Measurements from ENCODE around the gene RAB6B. TPM values are rescaled to one million over a fixed set of nuclear protein-coding genes. Genes with fewer than 3 reads are reported as not detected.

The RAB6B gene
- total RNA-seq, 1 donor from 2014 or later: 5.2 TPM

DNA sequence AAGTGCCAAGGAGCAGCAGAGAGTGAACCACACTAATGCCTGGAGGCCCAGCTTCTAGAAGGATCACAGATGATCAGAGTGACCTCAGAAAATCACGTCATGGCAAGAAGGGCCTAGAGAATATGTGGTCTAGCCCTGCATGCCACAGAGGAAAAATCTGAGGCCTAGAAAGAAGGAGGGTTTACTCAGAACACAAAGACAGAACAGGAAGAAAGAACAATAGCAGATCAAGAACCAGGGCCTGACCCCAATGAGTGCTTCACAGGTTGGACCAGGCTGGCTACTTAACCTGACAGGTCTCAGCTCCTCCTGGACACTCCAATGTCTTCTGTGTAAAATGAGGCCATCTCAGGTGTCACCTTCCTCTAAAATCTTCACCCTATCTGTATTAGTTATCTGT lies 14.2 kb downstream of the RAB6B start:
- DNase-seq (ENCODE audit: low read depth): no peak

DNA sequence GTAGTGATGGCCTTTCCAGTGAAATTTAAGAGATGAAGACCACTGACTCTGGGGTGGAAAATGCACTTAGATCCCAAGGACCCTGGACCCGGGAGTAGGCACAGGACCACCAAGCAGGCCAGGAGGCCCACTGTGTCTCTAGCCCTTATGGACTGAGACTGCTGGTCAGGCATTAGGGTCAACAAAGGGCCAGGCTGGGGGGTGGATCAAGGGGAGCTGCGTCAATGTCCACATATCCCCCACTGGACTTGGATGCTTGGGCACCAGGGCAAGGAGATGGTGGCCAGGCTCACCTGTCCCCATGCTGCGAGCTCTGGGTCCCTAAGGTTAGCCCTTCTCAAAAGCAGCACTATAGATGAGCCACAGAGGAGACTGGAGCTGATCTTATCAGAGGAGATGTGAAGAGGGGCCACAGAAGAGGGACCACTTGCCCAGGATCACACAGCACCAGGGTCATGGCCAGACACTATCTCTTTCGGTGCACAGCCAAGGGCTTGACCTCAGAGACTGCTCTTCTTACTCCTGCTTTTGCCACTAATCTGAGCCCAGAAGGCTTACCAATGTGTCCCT lies 14.7 kb downstream of the RAB6B start:
- DNase-seq (ENCODE audit: low read depth): no peak

DNA sequence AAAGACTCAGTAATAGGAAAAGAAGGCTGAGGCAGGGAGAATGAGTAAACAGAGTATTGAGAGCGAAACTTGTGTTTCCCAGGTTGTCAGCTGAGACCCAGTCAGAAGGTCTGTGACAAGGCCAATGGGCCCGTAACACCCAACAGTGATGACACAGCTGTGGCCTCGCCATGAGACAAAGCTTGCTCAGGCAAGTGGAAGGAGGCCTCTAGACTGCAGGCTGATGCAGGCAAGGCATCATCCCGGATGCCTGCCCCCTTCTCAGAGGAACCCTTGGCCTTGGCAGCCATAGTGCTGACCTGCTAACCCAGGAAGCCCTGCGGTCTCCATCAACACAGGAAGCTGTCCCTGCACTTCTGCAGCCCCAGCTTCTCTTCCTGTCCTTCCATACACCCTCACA lies 15.4 kb downstream of the RAB6B start:
- DNase-seq (ENCODE audit: low read depth): no peak

DNA sequence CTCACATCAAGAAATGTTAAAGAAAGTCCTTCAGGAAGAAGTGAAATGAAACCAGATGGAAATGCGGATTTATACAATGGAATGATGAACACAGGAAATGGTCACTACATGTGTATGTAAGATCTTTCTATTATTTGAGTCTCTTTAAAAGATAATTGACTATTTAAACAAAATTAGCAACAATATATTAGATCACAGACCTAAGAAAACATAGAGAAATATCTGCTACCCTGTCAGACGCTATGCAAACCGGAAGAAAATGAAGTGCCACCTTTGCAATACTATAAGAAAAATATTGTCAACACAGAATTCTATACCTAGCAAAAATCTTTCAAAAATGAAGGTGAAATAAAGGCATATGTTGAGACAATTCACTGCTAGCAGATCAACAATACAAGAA lies 17.2 kb downstream of the RAB6B start:
- DNase-seq (ENCODE audit: low read depth): no peak

DNA sequence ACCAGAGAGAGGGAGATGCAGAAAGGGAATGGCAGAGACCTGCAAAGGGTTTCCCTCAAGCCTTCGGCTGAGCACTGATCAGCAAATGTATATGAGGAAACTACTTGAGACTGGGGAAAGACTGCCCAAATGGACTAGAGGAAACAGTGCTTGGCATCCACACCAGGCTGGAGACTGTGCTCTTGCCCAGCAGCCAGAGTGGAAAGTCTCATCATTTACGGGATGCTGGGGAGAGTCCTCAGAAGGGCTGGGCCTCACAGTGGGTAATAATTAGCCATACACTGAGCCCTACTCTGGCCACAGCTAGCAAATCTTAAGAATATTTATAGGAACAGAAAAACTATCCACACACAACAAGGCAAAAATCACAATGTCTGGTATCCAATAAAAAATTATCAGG lies 18.5 kb downstream of the RAB6B start:
- peak; percentile 12 for DNase-seq (ENCODE audit: low read depth)

DNA sequence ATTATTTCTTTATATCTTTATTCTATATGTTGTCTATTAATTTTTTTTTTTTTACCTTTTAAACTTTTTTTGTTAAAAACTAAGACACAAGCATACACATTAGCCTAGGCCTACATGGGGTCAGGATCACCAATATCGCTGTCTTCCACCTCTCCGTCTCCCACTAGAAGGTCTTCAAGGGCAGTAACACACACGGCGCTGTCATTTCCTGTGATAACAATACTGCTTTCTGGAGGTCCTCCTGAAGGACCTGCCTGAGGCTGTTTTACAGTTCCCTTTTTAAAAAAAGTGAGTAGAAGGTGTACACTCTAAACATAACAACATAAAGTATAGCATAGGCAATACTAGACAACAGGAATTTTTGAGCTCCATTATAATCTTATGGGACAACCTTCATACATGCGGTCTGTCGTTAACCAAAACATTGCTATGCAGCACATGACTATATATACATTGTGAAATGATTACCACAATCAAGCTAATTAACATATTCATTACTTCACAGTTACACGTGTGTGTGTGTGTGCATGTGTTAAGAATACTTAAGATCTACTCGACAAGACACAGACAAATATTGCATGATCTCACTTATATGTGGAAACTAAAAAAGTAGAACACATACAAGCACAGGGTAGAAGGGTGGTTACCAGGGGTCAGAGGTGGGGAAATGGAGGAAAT lies 20.8 kb downstream of the RAB6B start:
- DNase-seq (ENCODE audit: low read depth): no peak

DNA sequence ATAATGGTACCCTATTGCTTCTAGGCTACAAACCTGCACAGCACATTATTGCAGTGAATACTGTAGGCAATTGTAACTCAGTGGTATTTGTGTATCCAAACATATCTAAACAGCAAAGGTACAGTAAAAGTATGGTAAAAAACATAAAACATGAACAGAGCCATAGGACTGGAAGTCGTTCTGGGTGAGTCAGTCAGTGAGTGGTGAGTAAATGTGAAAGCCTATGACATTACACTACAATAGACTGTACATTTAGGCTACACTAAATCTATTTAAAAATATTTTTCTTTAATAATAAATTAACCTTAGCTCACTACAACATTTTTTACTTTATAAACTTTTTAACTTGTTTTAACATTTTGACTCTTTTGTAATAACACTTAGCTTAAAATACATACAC lies 21.3 kb downstream of the RAB6B start:
- no peak for DNase-seq (ENCODE audit: low read depth)

DNA sequence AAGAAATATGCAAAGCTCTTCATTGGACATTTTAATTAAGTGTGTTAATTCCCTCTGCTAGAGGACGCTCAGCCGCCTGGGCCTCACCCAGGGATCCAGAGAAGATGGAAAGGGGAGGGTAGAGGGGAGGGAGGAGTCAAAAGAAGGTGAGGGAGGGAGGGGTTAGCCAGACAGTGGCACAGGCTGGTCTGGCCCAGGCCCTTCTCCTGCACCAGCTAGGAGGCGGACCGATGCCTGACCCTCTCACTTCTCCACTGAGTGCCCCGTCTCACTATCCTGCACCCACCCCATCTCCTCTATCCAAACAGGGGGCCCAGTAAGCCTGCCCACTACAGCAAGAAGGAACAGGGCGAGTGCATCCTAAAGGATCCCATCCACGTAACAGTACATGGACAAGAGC lies 22.9 kb downstream of the RAB6B start:
- DNase-seq (ENCODE audit: low read depth): no peak

DNA sequence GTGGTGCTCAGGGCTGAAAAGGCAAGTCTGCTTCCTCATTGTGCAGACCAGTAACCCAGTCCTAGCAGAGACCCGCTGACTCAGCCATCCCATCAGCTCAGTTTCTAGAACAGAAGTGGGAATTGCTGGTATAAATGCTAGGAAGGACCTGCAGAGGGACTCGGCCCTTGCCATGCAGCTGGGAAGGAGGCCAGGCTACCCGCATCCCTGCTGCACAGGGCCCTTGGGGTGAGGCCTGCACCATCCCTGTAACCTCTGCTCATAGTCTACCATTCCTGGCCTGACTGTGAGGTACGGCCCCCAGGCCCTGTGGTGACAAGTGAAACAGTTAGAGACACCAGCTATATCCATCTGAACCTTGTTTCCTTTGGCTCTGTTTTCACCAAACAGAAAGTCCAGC lies 23.5 kb downstream of the RAB6B start:
- no peak for DNase-seq (ENCODE audit: low read depth)

DNA sequence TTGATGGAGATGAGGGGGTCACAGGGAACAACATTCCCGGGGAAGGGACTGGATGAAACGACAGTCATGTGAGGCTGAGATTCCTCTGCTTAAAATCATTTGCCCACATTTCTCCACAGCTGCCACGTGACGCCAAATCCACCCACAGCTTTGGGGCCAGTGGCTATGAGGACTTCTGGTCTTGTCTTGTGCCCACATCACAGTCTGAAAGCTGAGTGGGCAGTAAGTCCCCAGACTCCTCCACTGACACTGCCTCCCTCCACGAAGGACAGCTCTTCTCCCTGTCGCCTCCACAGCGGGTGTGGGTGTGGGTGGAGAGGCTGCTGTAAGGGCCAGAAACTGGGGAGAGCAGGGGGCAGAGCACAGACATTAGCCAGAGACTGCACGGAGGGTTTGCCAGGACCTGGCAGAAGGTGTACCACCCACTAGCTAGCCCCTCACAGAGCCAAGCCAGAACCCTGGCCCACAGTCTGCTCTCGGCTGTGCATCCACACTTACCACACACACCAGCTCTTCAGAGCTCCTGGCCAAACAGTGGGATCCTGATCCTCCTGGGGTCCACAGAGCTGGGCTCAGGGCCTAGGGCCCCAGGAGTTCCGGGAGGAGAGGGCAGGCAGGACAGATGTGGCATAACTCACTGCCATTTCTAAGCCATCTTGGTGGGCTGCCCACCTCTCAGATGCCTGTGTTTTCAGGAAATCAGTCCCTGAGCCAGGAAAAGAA lies 24.2 kb downstream of the RAB6B start:
- DNase-seq (ENCODE audit: low read depth): no peak

DNA sequence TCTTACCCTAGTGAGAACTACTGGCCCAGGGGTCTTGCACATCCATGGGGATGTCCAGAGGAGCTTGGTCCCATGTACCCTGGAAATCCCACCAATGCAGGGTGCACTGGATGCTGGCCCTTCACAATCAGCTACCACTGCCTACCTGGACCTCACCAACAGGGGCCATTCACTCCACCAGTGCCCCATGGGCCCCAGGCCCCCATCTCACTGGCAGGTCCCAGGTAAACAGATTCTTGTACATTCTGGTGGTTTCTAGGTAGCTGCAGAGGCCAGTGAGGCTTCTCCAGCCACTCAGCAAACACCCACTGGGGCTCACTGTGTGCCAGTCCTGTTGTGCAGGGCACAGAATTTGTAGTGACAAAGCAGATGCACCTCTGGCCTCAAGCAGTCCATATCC lies 24.9 kb downstream of the RAB6B start:
- no peak for DNase-seq (ENCODE audit: low read depth)

DNA sequence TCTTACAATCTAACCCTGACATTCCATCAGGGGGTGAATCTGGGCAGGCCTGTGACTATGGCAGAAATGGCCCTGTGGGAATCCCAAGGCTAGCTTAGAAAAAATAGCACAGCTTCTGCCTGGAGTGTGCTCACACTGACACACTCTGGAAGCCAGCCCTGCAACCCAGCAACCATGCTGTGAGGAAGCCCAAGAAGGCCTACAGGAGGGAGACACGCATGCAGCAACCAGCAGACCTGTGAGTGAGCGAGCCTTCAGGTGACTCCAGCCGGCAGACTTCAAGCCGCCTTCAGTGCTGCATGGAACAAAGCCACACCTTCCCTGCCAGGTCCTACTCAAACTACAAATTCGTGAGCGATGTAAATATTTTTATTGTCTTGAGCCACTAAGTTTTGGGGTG lies 26.1 kb downstream of the RAB6B start:
- DNase-seq (ENCODE audit: low read depth): no peak

DNA sequence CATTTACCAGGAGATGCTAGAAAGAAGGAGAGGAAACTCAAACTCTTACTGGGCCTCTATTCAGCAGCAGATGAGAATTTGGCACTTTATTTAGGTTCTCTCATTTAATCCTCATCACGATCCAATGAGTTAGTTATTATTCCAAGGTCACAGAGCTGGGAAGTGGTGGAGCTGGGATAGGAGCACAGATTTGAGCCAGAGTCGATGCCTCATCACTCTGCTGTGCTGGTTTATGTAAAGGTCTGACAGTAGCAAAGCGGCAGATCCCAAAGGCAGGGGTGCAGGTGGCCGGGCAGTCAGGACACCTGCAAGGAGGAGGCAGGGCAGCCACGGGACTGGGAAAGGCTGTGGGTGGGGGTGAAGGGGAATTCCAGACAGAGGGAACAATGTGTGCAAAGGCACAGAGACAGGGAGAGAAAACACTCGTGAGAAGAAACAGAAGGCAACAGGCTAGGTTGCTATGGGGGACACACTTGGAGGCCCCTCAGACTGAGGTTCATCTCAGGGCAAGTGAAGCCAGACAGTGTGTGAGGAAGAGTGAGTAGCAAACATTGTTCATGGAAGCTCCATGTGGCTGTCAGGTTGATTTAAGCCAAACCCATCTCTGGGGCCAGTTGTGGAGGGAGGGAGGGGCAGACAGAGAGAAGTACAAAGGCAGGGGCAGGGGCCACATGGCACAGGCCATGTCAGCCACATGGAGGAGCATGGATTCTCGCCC lies 26.8 kb downstream of the RAB6B start:
- peak; percentile 9 for DNase-seq (ENCODE audit: low read depth)

DNA sequence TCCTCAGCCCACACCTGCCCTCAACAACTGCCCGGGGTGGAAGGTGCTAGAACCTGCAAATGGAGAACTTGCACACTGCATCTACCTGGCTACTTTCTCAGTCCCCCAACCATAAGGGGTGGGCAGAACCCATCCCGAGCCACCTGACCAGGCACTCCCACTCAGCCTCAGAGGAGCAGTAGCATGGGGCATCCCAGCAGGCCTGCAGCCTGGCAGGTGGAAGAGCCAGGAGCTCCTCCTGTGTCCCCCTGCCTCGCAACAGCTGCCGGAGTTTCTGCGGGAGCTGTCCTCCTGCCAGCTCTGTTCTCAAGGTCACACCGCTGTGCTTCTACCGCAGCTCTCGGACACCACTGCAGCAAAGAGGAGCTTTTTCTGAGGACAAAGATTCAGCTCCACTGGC lies 27.5 kb downstream of the RAB6B start:
- DNase-seq (ENCODE audit: low read depth): no peak

DNA sequence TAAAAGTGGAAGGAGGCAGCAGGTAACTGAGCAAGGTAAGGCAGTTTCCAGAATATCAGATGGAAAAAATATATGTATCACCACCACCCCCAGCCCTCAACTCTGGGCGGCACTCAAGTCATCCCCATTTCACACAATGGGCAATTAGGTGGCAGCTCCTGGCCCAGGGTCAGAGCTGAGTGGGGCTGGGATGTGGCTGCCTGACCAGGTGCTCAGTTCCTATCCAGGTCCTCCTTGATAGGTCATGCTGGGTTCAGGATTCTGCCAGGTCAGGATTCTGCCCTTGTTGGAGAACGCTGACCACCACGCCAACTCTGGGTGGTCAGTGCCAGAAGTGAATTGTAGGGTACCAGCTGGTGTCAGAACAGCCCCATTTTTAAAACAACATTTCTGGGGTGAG lies 29.5 kb downstream of the RAB6B start:
- DNase-seq (ENCODE audit: low read depth): no peak

DNA sequence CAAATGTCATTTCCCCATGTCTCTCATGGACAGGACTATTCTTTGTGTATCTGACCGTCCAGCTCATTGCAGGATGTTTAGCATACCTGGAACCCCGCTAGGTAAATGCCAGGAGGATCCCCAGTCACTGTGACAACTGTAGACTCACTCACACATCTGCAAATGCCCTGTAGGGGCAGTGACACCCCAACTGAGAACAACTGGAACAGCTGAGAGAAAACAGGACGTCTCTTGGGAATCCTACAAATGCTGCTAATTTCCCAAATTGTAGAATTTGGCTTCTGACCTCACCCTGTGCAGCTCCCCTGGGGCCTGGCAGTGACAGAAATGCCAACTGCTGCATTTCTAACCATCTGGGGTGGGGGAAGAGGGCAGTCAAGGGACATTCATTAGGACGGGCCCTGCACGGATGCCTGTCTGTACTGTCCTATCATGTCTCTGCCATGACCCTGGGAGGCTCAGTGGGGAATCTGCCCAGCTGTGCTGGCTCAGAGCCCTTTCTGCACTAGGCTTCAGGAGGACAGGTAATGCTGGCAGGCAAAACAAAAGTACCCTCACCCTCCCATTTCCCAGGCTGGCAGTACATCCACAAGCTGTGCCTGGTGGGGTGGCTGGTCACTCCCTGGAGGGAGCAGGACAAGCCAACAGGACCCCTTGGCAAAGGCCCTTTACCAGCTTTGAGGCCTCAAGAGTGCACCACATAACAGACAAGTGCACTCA lies 30.4 kb downstream of the RAB6B start:
- no peak for DNase-seq (ENCODE audit: low read depth)

DNA sequence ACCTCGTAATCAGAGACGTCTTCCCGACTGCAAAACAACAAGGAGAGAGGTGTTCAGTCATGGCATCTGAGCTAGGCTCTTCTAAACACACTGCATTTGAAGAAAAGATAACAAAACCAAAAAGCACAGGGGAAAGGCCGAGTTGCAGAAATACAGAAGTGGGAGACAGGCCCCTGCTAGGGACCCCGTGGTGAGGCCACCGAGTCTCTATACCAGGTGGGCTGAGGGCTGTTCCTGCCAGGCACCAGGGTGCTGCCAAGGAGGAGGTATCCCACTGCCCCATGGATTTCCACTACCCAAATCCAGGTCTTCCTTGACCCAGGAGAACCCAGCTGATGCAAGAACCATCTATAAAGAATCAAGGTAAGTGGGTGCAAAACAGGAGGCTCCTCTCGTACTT lies 31.1 kb downstream of the RAB6B start:
- no peak for DNase-seq (ENCODE audit: low read depth)

DNA sequence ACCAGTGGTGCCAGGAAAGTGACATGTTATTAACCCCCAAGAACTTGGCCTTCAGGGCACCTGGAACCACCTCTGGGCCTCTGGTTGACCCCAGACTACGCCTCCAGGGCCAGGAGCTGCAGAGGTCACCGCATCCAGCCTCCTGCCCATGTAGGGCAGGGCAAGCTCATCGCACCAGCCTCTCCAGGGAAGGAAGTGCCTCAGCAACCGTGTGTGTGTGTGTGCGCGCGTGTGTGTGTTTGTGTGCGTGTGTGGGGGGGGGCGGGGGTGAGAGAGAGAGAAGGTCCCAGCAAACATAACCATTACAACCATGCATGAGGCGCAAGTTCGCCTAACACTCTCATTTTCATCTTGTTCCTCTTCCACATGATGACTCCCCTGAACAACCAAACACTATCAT lies 31.8 kb downstream of the RAB6B start:
- no peak for DNase-seq (ENCODE audit: low read depth)

DNA sequence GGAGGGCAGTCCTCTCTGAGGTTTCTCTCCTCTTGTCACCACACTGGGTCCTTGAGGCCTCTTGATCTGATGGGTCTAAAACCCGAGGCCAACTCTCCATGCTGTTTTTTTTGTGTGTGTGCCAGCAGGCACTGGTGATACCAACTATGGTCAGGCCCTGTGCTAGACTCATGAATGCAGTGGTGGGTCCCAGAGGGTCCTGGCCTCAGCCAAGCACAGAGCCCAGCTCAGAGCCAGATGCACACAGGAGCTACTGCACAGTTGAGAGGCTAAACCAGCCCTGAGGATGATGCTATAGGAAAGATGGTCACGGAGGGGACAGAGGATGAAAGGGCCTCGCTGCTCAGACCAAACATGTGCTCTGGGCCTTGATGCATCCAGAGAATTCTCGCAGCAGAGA lies 33.5 kb downstream of the RAB6B start:
- no peak for DNase-seq (ENCODE audit: low read depth)

DNA sequence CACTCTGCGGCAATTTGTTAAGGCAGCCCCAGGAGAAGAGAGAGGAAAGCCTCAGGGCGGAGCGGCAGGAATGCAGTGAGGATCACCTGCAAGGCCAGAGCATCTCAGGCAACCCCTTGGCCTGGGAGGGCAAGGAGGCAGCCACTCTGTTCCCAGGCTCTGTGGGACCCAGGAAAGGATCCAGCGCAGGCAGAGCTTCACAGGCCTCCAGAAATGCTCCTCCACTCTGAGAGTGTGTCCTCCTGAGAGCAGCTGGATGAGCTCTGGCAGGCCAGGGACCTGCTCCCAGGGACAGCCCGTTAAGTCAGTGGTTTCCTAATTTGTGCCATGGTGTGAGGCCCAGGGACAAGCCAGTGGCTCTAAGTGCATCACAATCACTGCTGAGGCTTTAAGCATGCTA lies 35.2 kb downstream of the RAB6B start:
- no peak for DNase-seq (ENCODE audit: low read depth)

DNA sequence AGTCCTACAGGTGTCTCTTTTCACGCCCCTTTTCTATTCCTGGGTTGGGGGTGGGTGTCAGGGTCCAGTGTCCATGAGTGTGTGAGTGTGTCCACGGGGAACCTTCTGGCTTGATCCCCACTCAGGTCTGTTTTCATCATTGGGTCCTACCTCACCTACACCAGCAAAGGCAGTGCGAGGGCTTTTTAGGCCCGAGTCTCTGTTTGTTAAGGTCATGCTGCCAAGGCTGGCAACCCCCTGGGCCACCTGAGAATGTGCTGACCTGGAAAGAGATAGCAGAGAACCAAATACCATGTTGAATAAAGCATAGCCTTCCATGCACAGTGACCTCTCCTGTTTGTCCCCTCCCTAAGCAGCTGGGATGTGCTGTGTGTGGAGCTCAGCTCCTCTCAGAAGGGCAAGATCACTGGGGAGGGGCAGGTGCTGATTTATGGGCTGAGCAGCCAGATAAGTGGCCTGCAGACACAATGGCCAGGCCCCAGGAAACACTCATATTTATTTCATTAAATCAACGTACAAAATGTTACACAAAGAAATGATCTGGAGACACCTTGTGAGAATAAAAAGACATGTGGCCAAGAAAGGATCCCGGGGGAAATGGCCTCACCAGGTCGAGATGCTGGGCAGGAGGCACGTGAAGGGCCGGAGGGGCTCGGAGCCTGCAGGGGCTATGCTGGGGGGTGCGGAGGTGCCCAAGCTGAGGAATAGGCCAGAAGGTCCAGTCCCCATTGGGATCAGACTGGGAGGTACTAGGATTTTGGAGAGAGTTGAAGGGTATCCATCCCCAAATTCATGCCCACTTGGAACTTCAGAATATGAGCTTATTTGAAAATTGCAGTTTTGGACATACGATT lies 36.1 kb downstream of the RAB6B start:
- no peak for DNase-seq (ENCODE audit: low read depth)
